H1 (cell line): ENCODE measurements around the gene RPS19.

Experiments
- ATF2 ChIP-seq: IDR thresholded peaks from 2 replicates; pipeline ENCODE4 v1.6.1; 2012; ENCODE audit warnings: low read length, inconsistent platforms
- BRCA1 ChIP-seq: IDR thresholded peaks from 2 replicates; pipeline ENCODE4 v1.6.1; 2012; ENCODE audit warnings: low read depth, low read length, improper control_type of control experiment
- CTCF ChIP-seq, 3 experiments: IDR thresholded peaks; 1 replicate in 2 of 3; 2 replicates in 1 of 3; pipeline versions ENCODE4 v1.5.1 to v1.6.1; 2011; ENCODE audit warnings: low read length in 3 of 3, mild to moderate bottlenecking in 3 of 3, inconsistent platforms in 2 of 3, low read depth in 1 of 3, moderate library complexity in 1 of 3; ENCODE audit not compliant: insufficient read depth in 1 of 3; ENCODE audit errors: control extremely low read depth in 1 of 3
- EGR1 ChIP-seq: IDR thresholded peaks from 2 replicates; pipeline ENCODE4 v1.6.1; 2011; ENCODE audit warnings: low read depth, low read length, borderline replicate concordance
- EP300 ChIP-seq, 2 experiments: IDR thresholded peaks; 1 replicate in 1 of 2; 2 replicates in 1 of 2; pipeline ENCODE4 v1.6.1; 2011 to 2012; ENCODE audit warnings: low read depth in 2 of 2, low read length in 2 of 2, mild to moderate bottlenecking in 2 of 2, borderline replicate concordance in 1 of 2, inconsistent platforms in 1 of 2, moderate library complexity in 1 of 2
- GABPA ChIP-seq: IDR thresholded peaks from 2 replicates; pipeline ENCODE4 v1.6.1; 2011; ENCODE audit warnings: mild to moderate bottlenecking, low read length, moderate library complexity, borderline replicate concordance; ENCODE audit not compliant: insufficient read depth
- KDM1A ChIP-seq: fragments of 200-600, 300-600 bp; sonication (generic); IDR thresholded peaks from 2 replicates; pipeline ENCODE4 v1.7.1; 2016; ENCODE audit warnings: mild to moderate bottlenecking, low read length, borderline replicate concordance
- RFX5 ChIP-seq: IDR thresholded peaks from 2 replicates; pipeline ENCODE4 v1.6.1; 2011; ENCODE audit warnings: low read depth, low read length, improper control_type of control experiment, borderline replicate concordance
- SP1 ChIP-seq: IDR thresholded peaks from 2 replicates; pipeline ENCODE4 v1.6.1; 2011; ENCODE audit warnings: low read depth, low read length
- SUZ12 ChIP-seq: fragments of 200-600 bp; sonication (generic); IDR thresholded peaks from 2 replicates; pipeline ENCODE4 v1.6.1; 2012; ENCODE audit warnings: mild to moderate bottlenecking, inconsistent platforms, low read length, moderate library complexity, mixed read lengths
- YY1 ChIP-seq: IDR thresholded peaks from 2 replicates; pipeline ENCODE4 v1.6.1; 2011; ENCODE audit warnings: low read depth, mild to moderate bottlenecking, low read length
- ZNF274 ChIP-seq: IDR thresholded peaks from 2 replicates; pipeline ENCODE4 v1.7.0; 2012; ENCODE audit warnings: low read length, borderline replicate concordance; ENCODE audit errors: extremely low read depth
- TF ChIP-seq, protein P1 (sequence below): IDR thresholded peaks from 2 replicates; pipeline ENCODE4 v1.6.1; 2012; ENCODE audit warnings: inconsistent platforms

DNA sequence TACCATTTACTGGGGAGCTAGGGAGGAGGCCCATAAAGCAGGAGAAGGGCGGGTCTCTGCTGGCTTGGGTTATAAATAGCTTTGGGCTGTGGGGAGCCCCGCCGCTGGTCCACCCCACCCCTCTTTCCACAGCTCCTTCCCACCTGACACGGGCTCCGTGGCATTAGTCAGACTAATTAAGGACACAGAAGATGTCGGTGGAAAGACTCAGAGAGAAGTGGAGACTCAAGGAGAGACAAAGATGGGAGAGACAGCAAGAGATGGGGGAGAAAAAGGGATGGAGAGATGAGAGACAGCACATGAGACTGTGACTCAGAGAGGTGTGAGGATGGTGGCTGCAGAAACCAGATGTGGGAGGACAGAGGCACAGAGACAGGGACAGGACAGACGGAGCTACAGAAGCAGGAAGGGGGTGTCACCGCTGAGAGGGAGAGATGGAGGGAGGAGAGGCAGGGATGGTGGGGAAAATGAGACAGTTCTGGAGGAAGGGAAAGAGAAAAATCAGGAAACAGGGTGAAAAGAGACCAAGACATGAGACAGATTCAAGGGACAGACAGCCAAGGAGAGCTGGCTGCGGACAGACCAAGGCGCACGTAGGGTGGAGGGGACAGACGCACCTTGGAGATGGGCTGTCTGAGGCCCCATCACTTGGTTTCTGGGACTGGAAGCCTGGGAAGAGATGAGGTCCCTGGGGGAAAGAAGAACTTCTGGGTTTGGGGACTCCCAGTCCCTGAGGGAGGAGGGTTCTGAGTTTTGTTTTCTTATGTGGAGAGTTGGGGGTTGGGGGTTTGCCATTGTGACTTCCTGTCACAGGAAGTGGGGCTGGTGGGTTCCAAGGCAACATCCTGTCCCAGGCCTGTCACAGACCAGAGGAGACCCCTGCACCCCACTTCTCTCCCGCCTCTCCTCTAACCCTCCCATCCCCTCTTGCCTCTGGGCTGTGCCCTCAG is 27.0 kb downstream of the RPS19 start:
- TF ChIP-seq BRCA1 (no peak), SUZ12 (no peak), YY1 (no peak), CTCF (IDR thresholded peaks at IDR 0.05; ENCODE audit: control extremely low read depth in 1 of 3, insufficient read depth in 1 of 3, low read depth in 1 of 3, low read length in 3 of 3) (no peak), KDM1A (no peak), EGR1 (no peak), ATF2 (no peak), GABPA (no peak), SP1 (no peak), RFX5 (no peak), ZNF274 (no peak), EP300 (IDR thresholded peaks at IDR 0.05; ENCODE audit: borderline replicate concordance in 1 of 2, low read depth in 2 of 2, low read length in 2 of 2) (no peak)
- TF ChIP-seq, protein P1, sequence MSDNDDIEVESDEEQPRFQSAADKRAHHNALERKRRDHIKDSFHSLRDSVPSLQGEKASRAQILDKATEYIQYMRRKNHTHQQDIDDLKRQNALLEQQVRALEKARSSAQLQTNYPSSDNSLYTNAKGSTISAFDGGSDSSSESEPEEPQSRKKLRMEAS: no peak
